LNCaP clone FGC (cell line): ENCODE measurements around the gene VWA3A.

Source experiments
- DNase-seq: peaks from one replicate; pipeline ENCODE4 v3.0.0-alpha.2; 2011; ENCODE audit warnings: low read depth
- H3K4me3 ChIP-seq: 2 replicates; pipeline ENCODE4 v1.5.1; 2011; ENCODE audit warnings: mild to moderate bottlenecking, low read depth, low read length, control low read depth
- CTCF ChIP-seq: IDR thresholded peaks from 2 replicates; pipeline ENCODE4 v1.5.1; 2012; ENCODE audit warnings: mild to moderate bottlenecking; ENCODE audit not compliant: control insufficient read depth, insufficient read depth; ENCODE audit errors: extremely low read depth

Gene VWA3A

GRCh38 chr16:22189473-22190080, 97.2 kb downstream of the VWA3A start:
- peak overlapping the region; percentile 63 for H3K4me3 ChIP-seq
- no peak for TF ChIP-seq CTCF
- DNase-seq: no peak

GRCh38 chr16:22190081-22190775, 97.9 kb downstream of the VWA3A start:
- TF ChIP-seq CTCF: no peak
- peak overlapping the region; percentile 63 for H3K4me3 ChIP-seq
- DNase-seq: peak; percentile 39

GRCh38 chr16:22190776-22191531, 98.6 kb downstream of the VWA3A start:
- DNase-seq: peak; percentile 96
- H3K4me3 ChIP-seq: peak overlapping the region; percentile 62
- TF ChIP-seq CTCF: no peak

GRCh38 chr16:22191532-22192260, 99.4 kb downstream of the VWA3A start:
- H3K4me3 ChIP-seq: peak overlapping the region; percentile 62
- DNase-seq: no peak
- TF ChIP-seq CTCF: no peak

GRCh38 chr16:22192261-22193062, 100.1 kb downstream of the VWA3A start:
- H3K4me3 ChIP-seq: peak overlapping the region; percentile 62
- TF ChIP-seq CTCF: no peak
- DNase-seq: no peak

GRCh38 chr16:22193063-22193411, 100.7 kb downstream of the VWA3A start:
- H3K4me3 ChIP-seq: no peak overlapping the region
- DNase-seq: no peak
- no peak for TF ChIP-seq CTCF
